WTC11 (cell line): ENCODE results near the gene OR56B4. TPM values are rescaled to one million over a fixed set of nuclear protein-coding genes. Genes with fewer than 3 reads are reported as not detected.

Source experiments
- ATAC-seq: fragments of 200-7000 bp; cut with Tn5 transposase; 2 replicates; pipeline ENCODE4 v1.10.0; 2021; ENCODE audit warnings: mild to moderate bottlenecking, moderate library complexity
- CTCF ChIA-PET: fragments of 300-600 bp; sonication (Branson Sonifier 250); formaldehyde crosslinking; loops from one replicate; lab custom pipeline; 2021; ENCODE audit warnings: antibody characterized with exemption; lab: Charles Lee
- POLR2A ChIA-PET: fragments of 350-600 bp; sonication (Branson Sonifier 250); formaldehyde crosslinking; loops from one replicate; lab custom pipeline; 2021; ENCODE audit warnings: antibody characterized with exemption; lab: Charles Lee
- DNase-seq: peaks from one replicate; pipeline ENCODE4 v3.0.0; 2021; ENCODE audit warnings: low spot score
- H3K27ac Mint-ChIP-seq: 2 replicates; pipeline ENCODE4 v1.8.0; 2021; ENCODE audit warnings: mixed read lengths
- H3K27me3 Mint-ChIP-seq: 2 replicates; pipeline ENCODE4 v1.8.0; 2021; ENCODE audit warnings: low read depth, mild to moderate bottlenecking, moderate library complexity, mixed read lengths
- H3K36me3 Mint-ChIP-seq: 2 replicates; pipeline ENCODE4 v1.8.0; 2021; ENCODE audit warnings: mixed read lengths
- H3K4me1 Mint-ChIP-seq: 2 replicates; pipeline ENCODE4 v1.8.0; 2022; ENCODE audit warnings: mixed read lengths
- H3K4me3 Mint-ChIP-seq: 2 replicates; pipeline ENCODE4 v1.8.0; 2021; ENCODE audit warnings: mild to moderate bottlenecking, moderate library complexity, mixed read lengths
- H3K9me3 Mint-ChIP-seq: 2 replicates; pipeline ENCODE4 v1.8.0; 2021; ENCODE audit warnings: mixed read lengths
- CDX4 ChIP-seq: fragments of 250-450 bp; sonication (Bioruptor Pico); IDR thresholded peaks from 2 replicates; pipeline ENCODE4 v1.9.0; 2021; ENCODE audit warnings: moderate library complexity, mild to moderate bottlenecking, inconsistent platforms, borderline replicate concordance
- FOXJ3 ChIP-seq: sonication (generic); formaldehyde crosslinking; IDR thresholded peaks from 2 replicates; pipeline ENCODE4 v1.9.0; 2021; ENCODE audit warnings: missing genetic modification reagents, mild to moderate bottlenecking, borderline replicate concordance
- FOXP1 ChIP-seq: sonication (generic); formaldehyde crosslinking; IDR thresholded peaks from 2 replicates; pipeline ENCODE4 v1.8.0; 2022; ENCODE audit warnings: missing genetic modification reagents, mild to moderate bottlenecking, moderate library complexity, borderline replicate concordance
- FOXP4 ChIP-seq: sonication (generic); formaldehyde crosslinking; IDR thresholded peaks from 2 replicates; pipeline ENCODE4 v1.8.0; 2022; ENCODE audit warnings: mild to moderate bottlenecking, missing genetic modification reagents
- GRHL2 ChIP-seq: fragments of 250-450 bp; sonication (Bioruptor Pico); IDR thresholded peaks from 2 replicates; pipeline ENCODE4 v1.8.0; 2022; ENCODE audit warnings: mild to moderate bottlenecking, moderate library complexity; ENCODE audit not compliant: insufficient replicate concordance, severe bottlenecking
- GTF2I ChIP-seq: fragments of 250-450 bp; sonication (Bioruptor Pico); conservative IDR thresholded peaks from 2 replicates; pipeline ENCODE4 v1.4.0; 2021; ENCODE audit warnings: mild to moderate bottlenecking
- JUN ChIP-seq: sonication (generic); formaldehyde crosslinking; IDR thresholded peaks from 2 replicates; pipeline ENCODE4 v1.8.0; 2023; ENCODE audit warnings: mild to moderate bottlenecking, missing genetic modification reagents
- KAT7 ChIP-seq: sonication (generic); formaldehyde crosslinking; IDR thresholded peaks from 2 replicates; pipeline ENCODE4 v1.8.1; 2023; ENCODE audit warnings: missing genetic modification reagents, mild to moderate bottlenecking, borderline replicate concordance
- MYBL2 ChIP-seq: sonication (generic); formaldehyde crosslinking; IDR thresholded peaks from 2 replicates; pipeline ENCODE4 v1.8.1; 2023; ENCODE audit warnings: mild to moderate bottlenecking, moderate library complexity, missing genetic modification reagents
- NFATC4 ChIP-seq: fragments of 250-450 bp; sonication (Bioruptor Pico); IDR thresholded peaks from 2 replicates; pipeline ENCODE4 v1.9.0; 2021; ENCODE audit warnings: mild to moderate bottlenecking
- NR1H2 ChIP-seq: sonication (generic); formaldehyde crosslinking; IDR thresholded peaks from 2 replicates; pipeline ENCODE4 v1.9.0; 2021; ENCODE audit warnings: mild to moderate bottlenecking, moderate library complexity, missing genetic modification reagents
- SOX15 ChIP-seq: fragments of 250-450 bp; sonication (Bioruptor Pico); IDR thresholded peaks from 2 replicates; pipeline ENCODE4 v1.9.0; 2021; ENCODE audit warnings: mild to moderate bottlenecking
- ZNF121 ChIP-seq: sonication (generic); formaldehyde crosslinking; IDR thresholded peaks from 2 replicates; pipeline ENCODE4 v1.8.0; 2023; ENCODE audit warnings: missing genetic modification reagents
- ZNF317 ChIP-seq: sonication (generic); formaldehyde crosslinking; IDR thresholded peaks from 2 replicates; pipeline ENCODE4 v1.8.1; 2023; ENCODE audit warnings: low read depth, mild to moderate bottlenecking, moderate library complexity, missing genetic modification reagents, borderline replicate concordance
- ZNF396 ChIP-seq: fragments of 250-450 bp; sonication (Bioruptor Pico); IDR thresholded peaks from 2 replicates; pipeline ENCODE4 v1.8.0; 2021; ENCODE audit warnings: mild to moderate bottlenecking, moderate library complexity, borderline replicate concordance
- ZNF416 ChIP-seq: fragments of 250-450 bp; sonication (Bioruptor Pico); IDR thresholded peaks from 2 replicates; pipeline ENCODE4 v1.9.0; 2021; ENCODE audit warnings: mild to moderate bottlenecking, inconsistent platforms
- ZNF423 ChIP-seq: fragments of 250-450 bp; sonication (Bioruptor Pico); IDR thresholded peaks from 2 replicates; pipeline ENCODE4 v2.1.2; 2022; ENCODE audit warnings: mild to moderate bottlenecking, moderate library complexity
- total RNA-seq: library from RNA; stranded (reverse); gene quantifications from 3 replicates; pipeline ENCODE4 v1.2.3, GENCODE V29; 2021
- TF ChIP-seq, protein P1 (sequence below): sonication (generic); formaldehyde crosslinking; IDR thresholded peaks from 2 replicates; pipeline ENCODE4 v1.8.0; 2023; ENCODE audit warnings: missing genetic modification reagents
- TF ChIP-seq, protein P2 (sequence below): sonication (generic); formaldehyde crosslinking; IDR thresholded peaks from 2 replicates; pipeline ENCODE4 v1.8.0; 2022; ENCODE audit warnings: mild to moderate bottlenecking, missing genetic modification reagents
- TF ChIP-seq, protein P3 (sequence below): sonication (generic); formaldehyde crosslinking; IDR thresholded peaks from 2 replicates; pipeline ENCODE4 v1.8.1; 2022; ENCODE audit warnings: mild to moderate bottlenecking, missing genetic modification reagents, moderate library complexity, borderline replicate concordance
- TF ChIP-seq, protein P4 (sequence below): fragments of 250-450 bp; sonication (Bioruptor Pico); IDR thresholded peaks from 2 replicates; pipeline ENCODE4 v1.8.0; 2021; ENCODE audit warnings: mild to moderate bottlenecking
- TF ChIP-seq, protein P5 (sequence below): sonication (generic); formaldehyde crosslinking; IDR thresholded peaks from 2 replicates; pipeline ENCODE4 v1.8.1; 2022; ENCODE audit warnings: low read depth, mild to moderate bottlenecking, moderate library complexity, missing genetic modification reagents, borderline replicate concordance

Gene OR56B4
- total RNA-seq, 1 experiment from 2014 or later, result not detected

GRCh38 chr11:6083129-6083528, 24.4 kb upstream of the OR56B4 start:
- ATAC-seq, result no peak
- Mint-ChIP-seq H3K9me3 (peaks cover 4% of the 10 kb centered on the region), H3K4me1 (peaks cover 14% of the 10 kb centered on the region), H3K4me3 (no peak overlapping the region), H3K27ac (no peak overlapping the region), H3K36me3 (peaks cover under 1% of the 10 kb centered on the region), H3K27me3 (no peaks in the 10 kb centered on the region)
- ChIA-PET CTCF (no interaction called here), POLR2A (no interaction called here)
- TF ChIP-seq NFATC4 (CRISPR knock-in tag) (no peak), SOX15 (no peak), CDX4 (CRISPR knock-in tag) (no peak), ZNF416 (CRISPR knock-in tag) (no peak), NR1H2 (no peak), ZNF121 (CRISPR knock-in tag) (no peak), MYBL2 (no peak)
- DNase-seq, result no peak

DNA sequence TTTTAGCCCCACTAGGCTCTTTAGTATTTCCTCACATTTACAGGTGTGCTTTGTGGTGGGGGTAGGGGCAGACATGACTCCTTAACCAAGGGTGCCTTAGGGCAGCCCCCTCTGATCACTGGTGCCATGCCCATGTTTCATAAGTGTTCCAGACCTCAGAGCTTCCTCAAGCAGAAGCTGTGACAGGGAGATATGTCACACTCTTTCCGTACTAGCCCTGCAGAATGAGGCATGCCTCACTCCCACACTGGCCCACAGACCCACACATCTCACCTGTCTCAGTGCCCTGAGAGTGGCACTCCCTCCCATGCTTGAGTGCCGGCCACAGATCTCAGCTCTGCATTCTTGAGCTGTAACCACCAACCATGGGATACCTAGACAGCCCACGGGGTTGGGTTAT, 22.9 kb upstream of the OR56B4 start:
- Mint-ChIP-seq H3K36me3 (no peaks in the 10 kb centered on the region), H3K27me3 (no peaks in the 10 kb centered on the region), H3K9me3 (peaks cover 3% of the 10 kb centered on the region; the same call in 1 of the 2 replicates), H3K4me1 (no peaks in the 10 kb centered on the region; the same call in 1 of the 2 replicates), H3K4me3 (no peak overlapping the region), H3K27ac (no peak overlapping the region)
- no peak for DNase-seq
- ChIA-PET CTCF (interaction anchor here (1.6 kb wide), 1 partner anchor 166 kb away, joined by 3 read pairs; no protein-coding TSS in a partner anchor), POLR2A (no interaction called here)
- TF ChIP-seq GTF2I (CRISPR knock-in tag) (no peak), JUN (CRISPR knock-in tag) (no peak), GRHL2 (CRISPR knock-in tag) (no peak), FOXJ3 (no peak), ZNF317 (CRISPR knock-in tag) (no peak), FOXP4 (CRISPR knock-in tag) (no peak)
- TF ChIP-seq, protein P1, sequence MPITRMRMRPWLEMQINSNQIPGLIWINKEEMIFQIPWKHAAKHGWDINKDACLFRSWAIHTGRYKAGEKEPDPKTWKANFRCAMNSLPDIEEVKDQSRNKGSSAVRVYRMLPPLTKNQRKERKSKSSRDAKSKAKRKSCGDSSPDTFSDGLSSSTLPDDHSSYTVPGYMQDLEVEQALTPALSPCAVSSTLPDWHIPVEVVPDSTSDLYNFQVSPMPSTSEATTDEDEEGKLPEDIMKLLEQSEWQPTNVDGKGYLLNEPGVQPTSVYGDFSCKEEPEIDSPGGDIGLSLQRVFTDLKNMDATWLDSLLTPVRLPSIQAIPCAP (CRISPR knock-in tag), result no peak
- TF ChIP-seq, protein P2, sequence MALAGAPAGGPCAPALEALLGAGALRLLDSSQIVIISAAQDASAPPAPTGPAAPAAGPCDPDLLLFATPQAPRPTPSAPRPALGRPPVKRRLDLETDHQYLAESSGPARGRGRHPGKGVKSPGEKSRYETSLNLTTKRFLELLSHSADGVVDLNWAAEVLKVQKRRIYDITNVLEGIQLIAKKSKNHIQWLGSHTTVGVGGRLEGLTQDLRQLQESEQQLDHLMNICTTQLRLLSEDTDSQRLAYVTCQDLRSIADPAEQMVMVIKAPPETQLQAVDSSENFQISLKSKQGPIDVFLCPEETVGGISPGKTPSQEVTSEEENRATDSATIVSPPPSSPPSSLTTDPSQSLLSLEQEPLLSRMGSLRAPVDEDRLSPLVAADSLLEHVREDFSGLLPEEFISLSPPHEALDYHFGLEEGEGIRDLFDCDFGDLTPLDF, result no peak
- ATAC-seq, result no peak

DNA sequence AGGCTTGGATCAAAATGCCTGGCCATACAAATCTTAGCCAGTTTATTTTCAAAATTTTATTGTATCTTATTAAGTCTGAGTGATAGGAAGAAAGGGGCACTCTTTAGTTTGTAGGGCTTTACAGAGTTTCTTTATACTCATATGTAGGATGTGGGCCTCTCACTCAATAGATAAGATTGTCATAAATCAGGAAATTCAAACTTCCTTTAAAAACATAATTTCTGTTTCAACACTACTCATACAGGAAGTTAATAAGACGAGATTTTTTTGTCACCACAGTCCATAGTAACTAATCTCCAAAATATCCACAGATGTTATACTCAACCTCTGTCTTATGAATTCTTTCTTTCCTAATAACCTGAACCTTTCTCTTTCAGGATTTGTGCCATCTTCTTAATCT, 13.3 kb upstream of the OR56B4 start:
- Mint-ChIP-seq H3K27ac (no peak overlapping the region), H3K4me1 (0 out of 2 replicates have a peak, but pooled peaks cover 3% of the 10 kb centered on the region), H3K9me3 (peaks cover 25% of the 10 kb centered on the region), H3K36me3 (peaks cover 11% of the 10 kb centered on the region; the same call in 1 of the 2 replicates), H3K27me3 (0 out of 2 replicates have a peak, but pooled peaks cover 3% of the 10 kb centered on the region), H3K4me3 (no peak overlapping the region)
- ChIA-PET POLR2A (no interaction called here), CTCF (no interaction called here)
- no peak for ATAC-seq
- no peak for DNase-seq
- TF ChIP-seq FOXP1 (CRISPR knock-in tag), result no peak
- TF ChIP-seq ZNF423 (CRISPR knock-in tag), result no peak
- TF ChIP-seq, protein P3, sequence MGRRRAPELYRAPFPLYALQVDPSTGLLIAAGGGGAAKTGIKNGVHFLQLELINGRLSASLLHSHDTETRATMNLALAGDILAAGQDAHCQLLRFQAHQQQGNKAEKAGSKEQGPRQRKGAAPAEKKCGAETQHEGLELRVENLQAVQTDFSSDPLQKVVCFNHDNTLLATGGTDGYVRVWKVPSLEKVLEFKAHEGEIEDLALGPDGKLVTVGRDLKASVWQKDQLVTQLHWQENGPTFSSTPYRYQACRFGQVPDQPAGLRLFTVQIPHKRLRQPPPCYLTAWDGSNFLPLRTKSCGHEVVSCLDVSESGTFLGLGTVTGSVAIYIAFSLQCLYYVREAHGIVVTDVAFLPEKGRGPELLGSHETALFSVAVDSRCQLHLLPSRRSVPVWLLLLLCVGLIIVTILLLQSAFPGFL (CRISPR knock-in tag), result no peak
- TF ChIP-seq, protein P4, sequence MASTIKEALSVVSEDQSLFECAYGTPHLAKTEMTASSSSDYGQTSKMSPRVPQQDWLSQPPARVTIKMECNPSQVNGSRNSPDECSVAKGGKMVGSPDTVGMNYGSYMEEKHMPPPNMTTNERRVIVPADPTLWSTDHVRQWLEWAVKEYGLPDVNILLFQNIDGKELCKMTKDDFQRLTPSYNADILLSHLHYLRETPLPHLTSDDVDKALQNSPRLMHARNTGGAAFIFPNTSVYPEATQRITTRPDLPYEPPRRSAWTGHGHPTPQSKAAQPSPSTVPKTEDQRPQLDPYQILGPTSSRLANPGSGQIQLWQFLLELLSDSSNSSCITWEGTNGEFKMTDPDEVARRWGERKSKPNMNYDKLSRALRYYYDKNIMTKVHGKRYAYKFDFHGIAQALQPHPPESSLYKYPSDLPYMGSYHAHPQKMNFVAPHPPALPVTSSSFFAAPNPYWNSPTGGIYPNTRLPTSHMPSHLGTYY (CRISPR knock-in tag), result no peak
- TF ChIP-seq KAT7, result no peak
- TF ChIP-seq, protein P5, sequence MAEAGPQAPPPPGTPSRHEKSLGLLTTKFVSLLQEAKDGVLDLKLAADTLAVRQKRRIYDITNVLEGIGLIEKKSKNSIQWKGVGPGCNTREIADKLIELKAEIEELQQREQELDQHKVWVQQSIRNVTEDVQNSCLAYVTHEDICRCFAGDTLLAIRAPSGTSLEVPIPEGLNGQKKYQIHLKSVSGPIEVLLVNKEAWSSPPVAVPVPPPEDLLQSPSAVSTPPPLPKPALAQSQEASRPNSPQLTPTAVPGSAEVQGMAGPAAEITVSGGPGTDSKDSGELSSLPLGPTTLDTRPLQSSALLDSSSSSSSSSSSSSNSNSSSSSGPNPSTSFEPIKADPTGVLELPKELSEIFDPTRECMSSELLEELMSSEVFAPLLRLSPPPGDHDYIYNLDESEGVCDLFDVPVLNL (CRISPR knock-in tag), result no peak
- no peak for TF ChIP-seq ZNF396 (CRISPR knock-in tag)
- TF ChIP-seq, protein P1 (CRISPR knock-in tag), result no peak
